Activated CD8-positive, alpha-beta memory T cell treated with anti-CD3 and anti-CD28 coated beads, Interleukin-2, amount 50 U/mL, for 4 hours (primary cell): Measurements from ENCODE around the gene AKR1B15.
"Not testable (repeated sequence)": the region's sequence is repeated elsewhere in the genome, so short reads cannot be mapped to it uniquely, and the experiment has no call there.

Source experiments
- DNase-seq: peaks from one replicate; pipeline ENCODE4 v3.0.0-alpha.2; 2020

Gene AKR1B15

DNA sequence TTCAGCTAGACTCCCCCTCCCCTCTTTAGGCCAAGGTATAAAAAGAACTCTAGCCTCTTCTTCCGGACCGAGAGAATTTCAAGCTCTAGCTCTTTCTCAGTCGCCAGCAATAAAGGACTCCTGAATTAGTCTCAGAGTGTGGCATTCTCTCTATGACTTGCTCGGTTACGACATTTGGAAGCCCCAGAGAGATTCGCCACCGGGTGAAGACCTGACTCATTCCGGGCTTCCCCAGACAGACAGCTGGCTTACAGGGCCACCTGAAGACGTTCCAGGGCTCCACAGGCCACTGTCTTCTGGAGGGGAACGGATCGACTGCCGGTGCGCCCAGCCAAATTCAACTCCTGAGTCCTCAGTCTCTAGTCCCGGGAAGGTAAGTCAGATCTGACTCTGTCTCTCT, at the start of gene AKR1B15:
Gene AKR1B15, plus strand, starts transcription at position 234 of the 400 bp plus-strand sequence. CDS start 15,510 bp downstream, outside the sequence.
- DNase-seq: no peak

DNA sequence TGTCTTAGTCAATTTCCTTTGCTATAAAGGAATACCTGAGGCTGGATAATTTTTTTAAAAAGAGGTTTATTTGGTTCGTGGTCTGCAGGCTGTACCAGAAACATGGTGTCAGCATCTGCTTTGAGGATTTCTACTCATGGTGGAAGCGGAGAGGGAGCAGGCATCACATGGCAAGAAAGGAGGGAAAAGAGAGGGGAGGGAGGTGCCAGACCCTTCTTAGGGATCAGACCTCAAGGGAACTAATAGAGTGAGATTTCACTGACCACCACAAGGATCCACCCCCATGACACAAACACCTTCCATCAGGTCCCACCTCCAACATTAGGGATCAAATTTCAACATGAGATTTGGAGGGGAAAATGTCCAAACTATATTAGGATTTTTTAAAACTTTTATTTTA, 48.5 kb upstream of the AKR1B15 start:
- no peak for DNase-seq

- DNase-seq: no peak
These were observed 47.9 kb upstream of the AKR1B15 start for GRCh38 chr7:134500982-134501381.

DNA sequence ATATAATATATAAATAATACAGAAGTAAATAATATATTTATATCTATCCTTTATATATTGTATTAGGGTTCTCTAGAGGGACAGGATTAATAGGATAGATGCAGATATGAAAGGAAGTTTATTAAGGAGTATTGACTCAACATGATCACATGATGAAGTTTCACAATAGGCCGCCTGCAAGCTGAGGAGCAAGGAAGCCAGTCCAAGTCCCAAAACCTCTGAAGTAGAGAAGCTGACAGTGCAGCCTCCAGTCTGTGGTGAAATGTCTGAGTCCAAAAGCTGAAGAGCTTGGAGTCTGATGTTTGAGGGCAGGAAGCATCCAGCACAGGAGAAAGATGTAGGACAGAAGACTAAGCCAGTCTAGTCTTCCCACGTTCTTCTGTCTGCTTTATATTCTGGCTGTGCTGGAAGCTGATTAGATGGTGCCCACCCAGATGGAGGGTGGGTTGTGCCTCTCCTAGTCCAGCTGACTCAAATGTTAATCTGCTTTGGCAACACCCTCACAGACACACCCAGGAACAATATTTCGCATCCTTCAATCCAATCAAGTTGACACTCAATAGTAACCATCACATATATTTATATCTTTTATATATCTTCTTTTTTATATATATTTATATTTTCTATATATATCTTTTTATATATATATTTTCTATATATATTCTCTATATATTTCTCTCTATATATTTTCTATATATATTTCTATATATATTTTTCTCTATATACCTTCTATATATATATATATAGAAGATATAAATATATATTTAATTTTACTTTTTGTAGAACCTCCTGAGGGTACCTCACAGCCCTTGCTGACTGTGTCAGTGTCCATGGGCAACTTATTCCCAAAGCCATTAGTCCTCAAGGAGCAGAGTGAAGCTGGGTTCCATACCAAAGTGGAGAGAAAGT, 46.2 kb upstream of the AKR1B15 start:
- DNase-seq: no peak

GRCh38 chr7:134504660-134505164, 44.2 kb upstream of the AKR1B15 start:
- DNase-seq: no peak

DNA sequence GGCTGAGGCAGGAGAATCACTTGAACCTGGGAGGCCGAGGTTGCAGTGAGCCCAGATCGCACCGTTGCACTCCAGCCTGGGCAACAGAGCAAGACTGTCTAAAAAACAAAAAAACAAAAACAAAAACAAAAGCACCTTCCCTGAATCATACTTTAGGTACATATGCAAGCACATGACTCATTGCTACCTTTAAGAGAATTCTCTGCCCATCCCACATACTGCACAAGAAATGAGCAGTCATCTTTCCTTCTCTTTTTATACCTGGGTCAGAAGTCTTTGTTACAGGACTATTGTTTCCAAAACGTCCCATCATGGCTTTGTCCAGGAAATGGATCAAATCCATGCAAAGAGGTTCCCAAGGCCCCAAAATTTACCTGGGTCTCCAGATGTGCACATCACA, 43.1 kb upstream of the AKR1B15 start:
- DNase-seq: no peak

DNA sequence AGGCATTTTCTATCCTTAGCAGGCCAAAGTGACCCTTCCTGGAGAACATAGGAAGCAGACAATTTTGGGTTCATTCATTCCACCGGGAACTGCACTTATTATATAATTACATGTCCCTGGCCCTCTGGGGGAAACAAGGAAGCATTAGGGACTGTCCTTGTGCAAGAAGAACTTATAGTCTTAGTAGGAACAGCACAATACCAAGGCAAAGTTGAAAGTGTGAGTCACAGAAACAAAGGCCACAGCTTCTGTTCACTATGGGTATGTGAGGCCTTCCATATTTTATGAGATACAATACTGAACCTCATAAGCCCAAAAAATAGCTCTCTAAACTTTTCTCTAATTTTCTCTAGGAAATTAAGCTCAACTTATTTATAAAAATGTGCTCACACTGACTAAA, 39.9 kb upstream of the AKR1B15 start:
- DNase-seq: no peak

DNA sequence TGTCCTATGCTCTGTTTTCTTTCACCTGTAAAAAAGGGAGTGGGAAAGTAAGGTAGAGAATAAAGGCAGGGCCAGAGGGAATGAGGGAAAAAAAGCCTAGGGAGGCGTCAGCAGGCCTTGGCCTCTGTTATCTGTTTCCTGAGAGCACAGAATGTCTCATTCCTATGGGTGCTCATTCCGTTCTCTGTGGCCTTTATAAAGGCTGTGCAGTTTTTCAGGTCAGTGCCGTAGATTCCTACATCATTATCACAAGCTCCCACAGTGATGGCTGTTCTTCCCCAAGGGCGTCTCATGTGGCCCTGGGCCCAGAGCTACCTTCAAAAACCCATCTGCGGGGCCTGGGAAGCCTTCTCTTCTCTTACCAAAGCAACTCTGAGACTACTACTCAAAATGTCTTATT, 38.3 kb upstream of the AKR1B15 start:
- DNase-seq: no peak

GRCh38 chr7:134512271-134512670, 36.6 kb upstream of the AKR1B15 start:
- DNase-seq: no peak

DNA sequence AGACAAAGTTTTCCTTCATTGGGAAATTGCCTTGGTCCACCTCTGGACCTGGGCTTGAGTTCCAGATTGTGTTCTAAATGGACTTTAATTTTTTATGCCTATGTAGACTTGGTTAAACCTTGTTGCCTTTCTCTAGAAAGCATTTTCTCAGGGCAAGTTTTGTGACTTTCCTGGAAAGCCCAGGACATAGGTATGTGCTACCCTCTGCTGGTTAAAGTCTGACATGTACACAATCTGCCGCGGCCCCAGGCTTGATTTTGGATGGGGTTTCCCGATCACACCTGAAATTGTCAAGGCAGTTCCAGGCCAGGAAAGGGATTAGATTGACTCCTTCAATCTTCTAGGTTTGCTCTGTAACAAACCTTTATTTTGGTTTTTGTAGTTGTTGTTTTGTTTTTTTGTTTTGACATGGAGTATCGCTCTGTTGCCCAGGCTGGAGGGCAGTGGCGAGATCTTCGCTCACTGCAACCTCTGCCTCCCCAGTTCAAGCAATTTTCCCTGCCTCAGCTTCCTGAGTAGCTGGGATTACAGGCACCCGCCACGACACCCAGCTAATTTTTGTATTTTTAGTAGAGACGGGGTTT, 35.6 kb upstream of the AKR1B15 start:
- peak; percentile 18 for DNase-seq

- no peak for DNase-seq
These were observed 34.8 kb upstream of the AKR1B15 start for GRCh38 chr7:134514106-134514505.

GRCh38 chr7:134514663-134515062, 34.2 kb upstream of the AKR1B15 start:
- no peak for DNase-seq

- DNase-seq: no peak
These were observed 33.1 kb upstream of the AKR1B15 start for GRCh38 chr7:134515569-134516468.

- no peak for DNase-seq
These were observed 28.8 kb upstream of the AKR1B15 start for GRCh38 chr7:134520130-134520529.

- no peak for DNase-seq
These were observed 26.3 kb upstream of the AKR1B15 start for GRCh38 chr7:134522601-134523000.

- DNase-seq: not testable (repeated sequence)
These were observed 23.5 kb upstream of the AKR1B15 start for GRCh38 chr7:134525449-134525848.

DNA sequence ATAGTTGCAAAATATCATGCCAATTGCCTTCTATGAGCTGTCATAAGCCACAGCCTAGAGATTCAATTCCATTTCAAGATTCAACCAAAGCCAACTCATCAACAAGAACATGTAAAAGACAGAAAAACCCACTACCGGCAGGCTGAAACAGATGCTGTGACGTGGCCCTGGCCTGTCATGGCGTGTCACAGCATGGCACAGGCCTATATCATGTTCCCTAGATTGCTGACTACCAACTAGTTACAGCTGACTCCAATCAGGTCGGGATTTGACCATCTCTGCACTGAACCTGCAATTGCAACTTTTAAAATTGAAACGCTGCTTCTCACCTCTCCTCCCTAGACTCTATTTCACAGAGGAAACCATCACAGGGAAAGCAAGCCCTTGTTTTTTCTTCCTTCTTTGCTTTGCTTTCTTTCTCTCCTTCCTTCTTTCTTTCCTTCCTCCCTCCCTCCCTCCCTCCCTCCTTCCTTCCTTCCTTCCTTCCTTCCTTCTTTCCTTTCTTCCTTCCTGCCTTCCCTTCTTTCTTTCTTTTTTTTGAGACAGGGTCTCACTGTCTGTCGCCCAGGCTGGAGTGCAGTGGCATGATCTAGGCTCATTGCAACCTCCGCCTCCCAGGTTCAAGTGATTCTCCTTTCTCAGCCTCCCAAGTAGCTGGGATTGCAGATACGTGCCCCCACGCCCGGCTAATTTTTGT, 22.2 kb upstream of the AKR1B15 start:
- not testable (repeated sequence) for DNase-seq

GRCh38 chr7:134527979-134528371, 20.9 kb upstream of the AKR1B15 start:
- no peak for DNase-seq

DNA sequence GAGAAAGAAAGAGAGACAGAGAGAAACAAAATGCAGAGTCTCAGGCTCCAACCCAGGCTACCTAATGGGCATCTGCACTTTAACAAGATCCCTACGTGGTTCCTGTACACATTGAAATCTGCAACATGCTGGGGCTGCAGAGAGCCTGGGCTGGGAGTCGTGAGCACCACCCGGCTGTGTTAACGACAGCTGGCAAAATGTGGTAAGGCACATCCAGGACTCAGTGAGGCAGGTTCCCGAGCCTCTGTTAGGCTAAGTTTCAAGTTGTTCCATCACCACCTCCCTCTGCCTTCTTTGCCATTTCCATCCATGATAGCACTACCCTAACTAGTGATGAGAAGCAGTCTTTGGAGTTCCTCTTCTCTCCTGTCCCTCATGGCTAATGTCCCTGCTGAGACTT, 20.2 kb upstream of the AKR1B15 start:
- no peak for DNase-seq

DNA sequence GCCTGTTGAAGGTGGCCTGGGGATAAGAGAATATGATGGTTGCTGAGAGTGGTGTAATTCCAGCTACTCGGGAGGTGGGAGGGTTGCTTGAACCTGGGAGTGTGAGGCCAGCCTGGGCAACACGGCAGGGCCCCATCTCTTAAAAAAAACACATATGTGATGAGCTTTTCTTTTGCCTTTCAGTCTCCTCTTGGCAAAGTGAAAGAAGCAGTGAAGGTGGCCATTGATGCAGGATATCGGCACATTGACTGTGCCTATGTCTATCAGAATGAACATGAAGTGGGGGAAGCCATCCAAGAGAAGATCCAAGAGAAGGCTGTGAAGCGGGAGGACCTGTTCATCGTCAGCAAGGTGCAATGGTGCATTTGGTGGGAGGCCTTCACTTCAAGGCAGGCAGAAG, 18.4 kb upstream of the AKR1B15 start:
- no peak for DNase-seq

- no peak for DNase-seq
These were observed 16.5 kb upstream of the AKR1B15 start for GRCh38 chr7:134532180-134532953.

DNA sequence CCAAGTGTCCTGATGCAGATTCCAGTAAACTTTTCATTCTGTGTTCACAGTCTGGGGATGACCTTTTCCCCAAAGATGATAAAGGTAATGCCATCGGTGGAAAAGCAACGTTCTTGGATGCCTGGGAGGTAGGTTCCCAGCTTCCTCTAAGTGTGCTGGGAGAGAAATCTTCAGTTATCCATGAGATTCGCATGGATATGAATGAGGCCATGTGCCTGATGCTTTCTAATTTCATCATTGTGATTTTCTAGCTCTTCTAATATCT, 16.0 kb upstream of the AKR1B15 start:
- no peak for DNase-seq
